ENCODE results near the gene MTURN.
"Not testable (repeated sequence)": the region's sequence is repeated elsewhere in the genome, so short reads cannot be mapped to it uniquely, and the experiment has no call there.

MTURN gene

DNA sequence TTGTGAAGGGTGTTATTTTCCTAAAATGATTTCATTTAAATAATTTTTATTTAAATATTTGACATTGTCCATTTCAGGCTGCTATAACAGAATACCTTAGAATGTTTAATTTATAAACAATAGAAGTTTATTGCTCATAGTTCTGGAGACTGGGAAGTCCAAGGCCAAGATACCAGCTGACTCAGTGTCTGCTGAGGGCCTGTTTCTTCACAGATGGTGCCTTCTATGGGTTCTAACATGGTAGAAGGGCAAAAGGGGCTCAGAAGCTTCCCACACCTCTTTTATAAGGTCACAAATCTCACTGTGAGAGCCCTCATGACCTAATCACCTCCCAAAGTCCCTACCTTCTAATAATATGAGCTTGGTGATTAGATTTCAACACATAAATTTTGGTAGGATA is 50.7 kb downstream of the MTURN start:
- H3K27me3 ChIP-seq (ENCODE audit: insufficient read depth, low read length) = no peaks in the 10 kb centered on the region
- H3K36me3 ChIP-seq (ENCODE audit: insufficient read depth, low read length) = no peaks in the 10 kb centered on the region; the same call in 1 of the 2 replicates
- no peak overlapping the region for H3K4me3 ChIP-seq (ENCODE audit: low read depth, low read length, poor library complexity, severe bottlenecking)
- H3K9ac ChIP-seq (ENCODE audit: low read length) = no peak overlapping the region
- H3K9me2 ChIP-seq (ENCODE audit: low read depth, low read length) = no peaks in the 10 kb centered on the region
- H3K27ac ChIP-seq (ENCODE audit: low read depth, low read length, poor library complexity, severe bottlenecking) = no peak overlapping the region
- H3K4me1 ChIP-seq (ENCODE audit: insufficient read depth, low read length, severe bottlenecking) = no peaks in the 10 kb centered on the region
- no peaks in the 10 kb centered on the region for H3F3A ChIP-seq (ENCODE audit: insufficient read depth, low read length)
- H4K20me1 ChIP-seq (ENCODE audit: insufficient read depth, low read length) = no peaks in the 10 kb centered on the region
- H3K4me2 ChIP-seq (ENCODE audit: low read length) = no peak overlapping the region
- H2AFZ ChIP-seq (ENCODE audit: low read length) = no peak overlapping the region
- no peak for TF ChIP-seq EZH2 (IDR thresholded peaks at IDR 0.05; ENCODE audit: borderline replicate concordance, low read length)
- TF ChIP-seq, protein P1, sequence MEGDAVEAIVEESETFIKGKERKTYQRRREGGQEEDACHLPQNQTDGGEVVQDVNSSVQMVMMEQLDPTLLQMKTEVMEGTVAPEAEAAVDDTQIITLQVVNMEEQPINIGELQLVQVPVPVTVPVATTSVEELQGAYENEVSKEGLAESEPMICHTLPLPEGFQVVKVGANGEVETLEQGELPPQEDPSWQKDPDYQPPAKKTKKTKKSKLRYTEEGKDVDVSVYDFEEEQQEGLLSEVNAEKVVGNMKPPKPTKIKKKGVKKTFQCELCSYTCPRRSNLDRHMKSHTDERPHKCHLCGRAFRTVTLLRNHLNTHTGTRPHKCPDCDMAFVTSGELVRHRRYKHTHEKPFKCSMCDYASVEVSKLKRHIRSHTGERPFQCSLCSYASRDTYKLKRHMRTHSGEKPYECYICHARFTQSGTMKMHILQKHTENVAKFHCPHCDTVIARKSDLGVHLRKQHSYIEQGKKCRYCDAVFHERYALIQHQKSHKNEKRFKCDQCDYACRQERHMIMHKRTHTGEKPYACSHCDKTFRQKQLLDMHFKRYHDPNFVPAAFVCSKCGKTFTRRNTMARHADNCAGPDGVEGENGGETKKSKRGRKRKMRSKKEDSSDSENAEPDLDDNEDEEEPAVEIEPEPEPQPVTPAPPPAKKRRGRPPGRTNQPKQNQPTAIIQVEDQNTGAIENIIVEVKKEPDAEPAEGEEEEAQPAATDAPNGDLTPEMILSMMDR (IDR thresholded peaks at IDR 0.05; ENCODE audit: low read length) = no peak
- no peaks in the 10 kb centered on the region for H3K79me2 ChIP-seq (ENCODE audit: insufficient read depth, low read length)
- H3K9me3 ChIP-seq (ENCODE audit: low read length) = peaks cover 15% of the 10 kb centered on the region; the same call in 1 of the 2 replicates

DNA sequence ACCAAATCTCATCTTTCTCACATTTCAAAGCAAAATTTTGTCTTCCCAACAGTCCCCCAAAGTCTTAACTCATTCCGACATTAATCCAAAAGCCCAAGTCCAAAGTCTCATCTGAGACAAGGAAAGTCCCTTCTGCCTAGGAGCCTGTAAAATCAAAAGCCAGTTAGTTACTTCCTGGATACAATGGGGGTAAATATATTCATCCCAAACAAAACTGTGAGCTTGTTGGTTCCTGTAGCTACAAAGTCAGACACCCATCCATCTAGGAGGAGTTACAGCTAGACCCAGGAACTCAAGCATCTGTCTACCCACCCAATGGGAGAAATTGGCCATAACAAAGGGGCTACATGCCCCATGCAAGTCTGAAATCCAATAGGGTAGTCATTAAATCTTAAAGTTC is 51.9 kb downstream of the MTURN start:
- Histone ChIP-seq H3F3A (ENCODE audit: insufficient read depth, low read length) (no peaks in the 10 kb centered on the region), H3K36me3 (ENCODE audit: insufficient read depth, low read length) (no peaks in the 10 kb centered on the region; the same call in 1 of the 2 replicates), H2AFZ (ENCODE audit: low read length) (no peak overlapping the region), H3K4me2 (ENCODE audit: low read length) (no peak overlapping the region), H3K9ac (ENCODE audit: low read length) (no peak overlapping the region), H3K27ac (ENCODE audit: low read depth, low read length, poor library complexity, severe bottlenecking) (no peak overlapping the region), H3K4me3 (ENCODE audit: low read depth, low read length, poor library complexity, severe bottlenecking) (no peak overlapping the region), H3K4me1 (ENCODE audit: insufficient read depth, low read length, severe bottlenecking) (peaks cover 1% of the 10 kb centered on the region), H3K9me3 (ENCODE audit: low read length) (peaks cover 15% of the 10 kb centered on the region; the same call in 1 of the 2 replicates), H3K79me2 (ENCODE audit: insufficient read depth, low read length) (no peaks in the 10 kb centered on the region), H4K20me1 (ENCODE audit: insufficient read depth, low read length) (no peaks in the 10 kb centered on the region), H3K27me3 (ENCODE audit: insufficient read depth, low read length) (no peaks in the 10 kb centered on the region), H3K9me2 (ENCODE audit: low read depth, low read length) (no peaks in the 10 kb centered on the region)
- TF ChIP-seq, protein P1 (IDR thresholded peaks at IDR 0.05; ENCODE audit: low read length) = no peak
- no peak for TF ChIP-seq EZH2 (IDR thresholded peaks at IDR 0.05; ENCODE audit: borderline replicate concordance, low read length)

DNA sequence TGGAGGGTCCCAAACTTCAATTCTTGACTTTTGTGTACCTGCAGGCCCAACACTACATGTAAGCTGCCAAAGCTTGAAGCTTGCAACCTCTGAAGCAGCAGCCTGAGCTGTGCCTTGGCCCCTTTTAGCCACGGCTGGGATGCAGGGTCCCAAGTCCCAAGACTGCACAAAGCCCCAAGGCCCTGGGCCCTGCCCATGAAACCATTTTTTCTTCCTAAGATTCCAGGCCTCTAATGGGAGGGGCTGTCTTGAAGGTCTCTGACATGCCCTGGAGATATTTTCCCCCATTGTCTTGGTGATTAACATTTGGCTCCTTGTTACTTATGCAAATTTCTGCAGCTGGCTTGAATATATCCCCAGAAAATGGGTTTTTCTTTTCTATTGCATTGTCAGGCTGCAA is 52.7 kb downstream of the MTURN start:
- Histone ChIP-seq H3K27me3 (ENCODE audit: insufficient read depth, low read length) (no peaks in the 10 kb centered on the region), H4K20me1 (ENCODE audit: insufficient read depth, low read length) (no peaks in the 10 kb centered on the region), H3F3A (ENCODE audit: insufficient read depth, low read length) (no peaks in the 10 kb centered on the region), H3K36me3 (ENCODE audit: insufficient read depth, low read length) (no peaks in the 10 kb centered on the region; the same call in 1 of the 2 replicates), H3K4me2 (ENCODE audit: low read length) (no peak overlapping the region), H3K9me2 (ENCODE audit: low read depth, low read length) (no peaks in the 10 kb centered on the region), H3K27ac (ENCODE audit: low read depth, low read length, poor library complexity, severe bottlenecking) (no peak overlapping the region), H3K4me3 (ENCODE audit: low read depth, low read length, poor library complexity, severe bottlenecking) (no peak overlapping the region), H3K9ac (ENCODE audit: low read length) (no peak overlapping the region), H3K79me2 (ENCODE audit: insufficient read depth, low read length) (no peaks in the 10 kb centered on the region), H3K4me1 (ENCODE audit: insufficient read depth, low read length, severe bottlenecking) (peaks cover 8% of the 10 kb centered on the region), H3K9me3 (ENCODE audit: low read length) (peaks cover 15% of the 10 kb centered on the region; the same call in 1 of the 2 replicates), H2AFZ (ENCODE audit: low read length) (no peak overlapping the region)
- no peak for TF ChIP-seq EZH2 (IDR thresholded peaks at IDR 0.05; ENCODE audit: borderline replicate concordance, low read length)

DNA sequence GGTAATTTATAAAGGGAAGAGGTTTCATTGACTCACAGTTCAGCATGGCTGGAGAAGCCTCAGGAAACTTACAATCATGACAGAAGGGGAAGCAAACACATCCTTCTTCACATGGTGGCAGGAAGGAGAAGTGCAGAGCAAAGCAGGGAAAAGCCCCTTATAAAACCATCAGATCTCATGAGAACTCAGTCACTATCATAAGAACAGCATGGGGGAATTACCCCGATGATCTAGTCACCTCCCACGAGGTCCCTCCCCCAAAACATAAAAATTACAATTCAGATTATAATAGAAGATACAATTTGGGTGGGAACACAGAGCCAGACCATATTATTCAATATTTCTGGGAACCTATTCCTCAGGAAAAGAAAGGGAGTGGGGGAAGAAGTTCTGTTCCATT is 53.6 kb downstream of the MTURN start:
- H3F3A ChIP-seq (ENCODE audit: insufficient read depth, low read length); H3K27me3 ChIP-seq (ENCODE audit: insufficient read depth, low read length); H3K79me2 ChIP-seq (ENCODE audit: insufficient read depth, low read length); H2AFZ ChIP-seq (ENCODE audit: low read length); H4K20me1 ChIP-seq (ENCODE audit: insufficient read depth, low read length); H3K27ac ChIP-seq (ENCODE audit: low read depth, low read length, poor library complexity, severe bottlenecking); H3K9me2 ChIP-seq (ENCODE audit: low read depth, low read length); H3K4me2 ChIP-seq (ENCODE audit: low read length); H3K4me3 ChIP-seq (ENCODE audit: low read depth, low read length, poor library complexity, severe bottlenecking); H3K9ac ChIP-seq (ENCODE audit: low read length); H3K36me3 ChIP-seq (ENCODE audit: insufficient read depth, low read length): not testable (repeated sequence)
- peaks cover 15% of the 10 kb centered on the region; the same call in 1 of the 2 replicates for H3K9me3 ChIP-seq (ENCODE audit: low read length)
- H3K4me1 ChIP-seq (ENCODE audit: insufficient read depth, low read length, severe bottlenecking) = peaks cover 16% of the 10 kb centered on the region

Data from OCI-LY1 (cell line).